Testis (tissue), 2 donors: ENCODE data around the gene CCNG2.

ENCODE experiments used
- CTCF ChIP-seq, 3 experiments: fragments of 450-650 bp in 2 of 3; fragments of 200-600 bp in 1 of 3; sonication (generic) in 1 of 3; IDR thresholded peaks; one replicate each; pipeline ENCODE4 v1.5.1; 2016 to 2019; ENCODE audit warnings: antibody characterized with exemption in 3 of 3, mild to moderate bottlenecking in 2 of 3, moderate library complexity in 1 of 3
- POLR2A ChIP-seq: fragments of 450-650 bp; IDR thresholded peaks from one replicate; pipeline ENCODE4 v1.6.1; 2017; ENCODE audit warnings: antibody characterized with exemption, mild to moderate bottlenecking, moderate library complexity

GRCh38 chr4:77202491-77202890, 45.5 kb downstream of the CCNG2 start:
- no peak for TF ChIP-seq CTCF (IDR thresholded peaks at IDR 0.05)
- TF ChIP-seq POLR2A: no peak
